GM21786 (cell line): ENCODE results near the gene OCIAD1.
"Not testable (repeated sequence)": the region's sequence is repeated elsewhere in the genome, so short reads cannot be mapped to it uniquely, and the experiment has no call there.

Experiments
- ATAC-seq: cut with Tn5 transposase; IDR thresholded peaks from one replicate; pipeline ENCODE4 v1.9.1; 2021; ENCODE audit not compliant: unreplicated experiment

The OCIAD1 gene

GRCh38 chr4:48816971-48817370 lies 13.9 kb upstream of the OCIAD1 start:
- ATAC-seq: no peak

GRCh38 chr4:48821431-48821830 lies 9.5 kb upstream of the OCIAD1 start:
- ATAC-seq: not testable (repeated sequence)

GRCh38 chr4:48827622-48828021 lies 3.3 kb upstream of the OCIAD1 start:
- ATAC-seq: no peak

GRCh38 chr4:48831532-48832030 lies 693 bp downstream of the OCIAD1 start:
- no peak for ATAC-seq

GRCh38 chr4:48832571-48832970 lies 1.7 kb downstream of the OCIAD1 start:
- ATAC-seq: no peak

- no peak for ATAC-seq
Measured at GRCh38 chr4:48836658-48837057, 5.8 kb downstream of the OCIAD1 start.

GRCh38 chr4:48841045-48841827 lies 10.3 kb downstream of the OCIAD1 start:
- no peak for ATAC-seq

GRCh38 chr4:48844843-48845242 lies 14.0 kb downstream of the OCIAD1 start:
- ATAC-seq: no peak

- not testable (repeated sequence) for ATAC-seq
Measured at GRCh38 chr4:48848799-48849198, 17.9 kb downstream of the OCIAD1 start.

GRCh38 chr4:48851651-48852050 lies 20.8 kb downstream of the OCIAD1 start:
- ATAC-seq: no peak

GRCh38 chr4:48853604-48854394 lies 22.9 kb downstream of the OCIAD1 start:
- ATAC-seq: no peak

- no peak for ATAC-seq
Measured at GRCh38 chr4:48854395-48854683, 23.5 kb downstream of the OCIAD1 start.

GRCh38 chr4:48854982-48855381 lies 24.1 kb downstream of the OCIAD1 start:
- no peak for ATAC-seq

GRCh38 chr4:48858130-48858529 lies 27.2 kb downstream of the OCIAD1 start:
- ATAC-seq: no peak

- ATAC-seq: no peak
Measured at GRCh38 chr4:48862038-48862437, 31.1 kb downstream of the OCIAD1 start.

GRCh38 chr4:48862661-48863060 lies 31.8 kb downstream of the OCIAD1 start:
- no peak for ATAC-seq

GRCh38 chr4:48863728-48864127 lies 32.8 kb downstream of the OCIAD1 start:
- ATAC-seq: no peak

- not testable (repeated sequence) for ATAC-seq
Measured at GRCh38 chr4:48864696-48865095, 33.8 kb downstream of the OCIAD1 start.

GRCh38 chr4:48877827-48878535 lies 47.1 kb downstream of the OCIAD1 start:
- no peak for ATAC-seq

GRCh38 chr4:48879561-48880442 lies 48.9 kb downstream of the OCIAD1 start:
- no peak for ATAC-seq

- not testable (repeated sequence) for ATAC-seq
Measured at GRCh38 chr4:48881646-48882045, 50.8 kb downstream of the OCIAD1 start.
